Neuronal stem cell (in vitro differentiated cells): ENCODE data around the gene AMPD3.

Experiments used
- DNase-seq: peaks from one replicate; pipeline ENCODE4 v3.0.0-alpha.2; 2013; ENCODE audit warnings: low spot score
- H2AFZ ChIP-seq: one replicate; pipeline ENCODE4 v1.6.1; 2013; ENCODE audit warnings: mild to moderate bottlenecking, low read length, inconsistent platforms
- H2AK5ac ChIP-seq: 2 replicates; pipeline ENCODE4 v1.6.1; 2013; ENCODE audit warnings: low read depth, mild to moderate bottlenecking, inconsistent platforms, low read length, moderate library complexity, mixed read lengths
- H2BK120ac ChIP-seq: 2 replicates; pipeline ENCODE4 v1.6.1; 2013; ENCODE audit warnings: low read depth, mild to moderate bottlenecking, inconsistent platforms, low read length, moderate library complexity, mixed read lengths
- H2BK12ac ChIP-seq: one replicate; pipeline ENCODE4 v1.6.1; 2013; ENCODE audit warnings: low read length, inconsistent platforms
- H2BK15ac ChIP-seq: 2 replicates; pipeline ENCODE4 v1.6.1; 2013; ENCODE audit warnings: mild to moderate bottlenecking, low read length, inconsistent platforms, mixed read lengths
- H2BK5ac ChIP-seq: one replicate; pipeline ENCODE4 v1.6.1; 2013; ENCODE audit warnings: inconsistent platforms, mild to moderate bottlenecking, low read length, moderate library complexity
- H3K14ac ChIP-seq: one replicate; pipeline ENCODE4 v1.6.1; 2013; ENCODE audit warnings: low read length, inconsistent platforms
- H3K18ac ChIP-seq: 2 replicates; pipeline ENCODE4 v1.6.1; 2013; ENCODE audit warnings: low read length, inconsistent platforms
- H3K23ac ChIP-seq: 2 replicates; pipeline ENCODE4 v1.6.1; 2013; ENCODE audit warnings: low read depth, mild to moderate bottlenecking, mixed read lengths, low read length, inconsistent platforms; ENCODE audit not compliant: poor library complexity
- H3K27ac ChIP-seq: replicated peaks from 3 replicates; pipeline ENCODE4 v1.5.1; 2013; ENCODE audit warnings: low read length, inconsistent platforms
- H3K27me3 ChIP-seq, 3 experiments: 2 replicates each; pipeline ENCODE4 v1.6.1; 2013; ENCODE audit warnings: low read length in 3 of 3, mild to moderate bottlenecking in 2 of 3, inconsistent platforms in 1 of 3, low read depth in 1 of 3, mixed read lengths in 1 of 3, moderate library complexity in 1 of 3; ENCODE audit not compliant: control insufficient read depth in 3 of 3, insufficient read depth in 3 of 3
- H3K36me3 ChIP-seq, 2 donors: replicated peaks in 1 of 2; 2 replicates each; pipeline ENCODE4 v1.6.1; 2013; ENCODE audit warnings: low read length in 2 of 2; ENCODE audit not compliant: control insufficient read depth in 2 of 2, insufficient read depth in 2 of 2
- H3K4ac ChIP-seq: 2 replicates; pipeline ENCODE4 v1.6.1; 2013; ENCODE audit warnings: inconsistent platforms, mild to moderate bottlenecking, low read length, moderate library complexity
- H3K4me1 ChIP-seq, 2 donors: 1 replicate in 1 of 2; 2 replicates in 1 of 2; pipeline ENCODE4 v1.6.1; 2013; ENCODE audit warnings: low read length in 2 of 2, low read depth in 1 of 2; ENCODE audit not compliant: control insufficient read depth in 2 of 2, insufficient read depth in 1 of 2
- H3K4me2 ChIP-seq: one replicate; pipeline ENCODE4 v1.6.1; 2013; ENCODE audit warnings: mild to moderate bottlenecking, low read length, inconsistent platforms; ENCODE audit not compliant: insufficient read depth, poor library complexity, severe bottlenecking
- H3K4me3 ChIP-seq, 2 donors: 2 replicates each; pipeline ENCODE4 v1.5.1; 2013; ENCODE audit warnings: low read length in 2 of 2, mild to moderate bottlenecking in 2 of 2, inconsistent platforms in 1 of 2, moderate library complexity in 1 of 2
- H3K79me1 ChIP-seq: one replicate; pipeline ENCODE4 v1.6.1; 2013; ENCODE audit warnings: low read depth, mild to moderate bottlenecking, inconsistent platforms, low read length, moderate library complexity
- H3K9ac ChIP-seq: one replicate; pipeline ENCODE4 v1.6.1; 2013; ENCODE audit warnings: mild to moderate bottlenecking, low read depth, low read length, inconsistent platforms; ENCODE audit not compliant: poor library complexity
- H3K9me3 ChIP-seq, 2 donors: replicated peaks in 1 of 2; 2 replicates each; pipeline versions ENCODE3 to v1.6.1; 2013; ENCODE audit warnings: low read length in 2 of 2, mild to moderate bottlenecking in 2 of 2, inconsistent platforms in 1 of 2, low read depth in 1 of 2, mixed read lengths in 1 of 2, moderate library complexity in 1 of 2; ENCODE audit not compliant: control insufficient read depth in 2 of 2, insufficient read depth in 1 of 2
- H4K8ac ChIP-seq: one replicate; pipeline ENCODE4 v1.6.1; 2013; ENCODE audit warnings: low read depth, mild to moderate bottlenecking, inconsistent platforms, low read length, moderate library complexity
- H4K91ac ChIP-seq: one replicate; pipeline ENCODE4 v1.6.1; 2013; ENCODE audit warnings: low read length, low read depth, mild to moderate bottlenecking, inconsistent platforms; ENCODE audit not compliant: poor library complexity
- WGBS, 2 donors: extraction: QIAGEN DNeasy Blood & Tissue Kit; methylation state at CpG; one replicate each; pipeline ENCODE4 v1.1.7; 2013; ENCODE audit warnings: missing lambda C conversion rate in 2 of 2, mixed read lengths in 1 of 2; ENCODE audit not compliant: insufficient read length in 2 of 2, insufficient replicate concordance in 1 of 2; ENCODE audit errors: extremely low coverage in 2 of 2; 5-methylcytosine and 5-hydroxymethylcytosine counted together

AMPD3 gene

GRCh38 chr11:10488121-10488933 is 33.3 kb downstream of the AMPD3 start:
- Histone ChIP-seq H3K23ac (no peak overlapping the region), H3K27me3 (no peaks in the 10 kb centered on the region), H3K14ac (peak overlapping the region; percentile 26), H3K79me1 (no peaks in the 10 kb centered on the region), H2BK15ac (peak overlapping the region; percentile 2), H3K4me1 (peaks cover 8 to 13% of the 10 kb centered on the region in 2 donors), H3K36me3 (no peaks in the 10 kb centered on the region), H2BK12ac (no peak overlapping the region), H2AK5ac (no peak overlapping the region), H3K4me2 (no peak overlapping the region), H3K18ac (no peak overlapping the region), H4K91ac (no peak overlapping the region), H2BK120ac (no peak overlapping the region), H3K9ac (no peak overlapping the region), H3K4me3 (no peak overlapping the region), H2BK5ac (no peak overlapping the region), H3K27ac (no peak overlapping the region), H3K4ac (no peak overlapping the region), H3K9me3 (no peaks in the 10 kb centered on the region), H4K8ac (no peak overlapping the region), H2AFZ (peak overlapping the region; percentile 36)
- no peak for DNase-seq
- no CpG with 5 or more reads among the region's 13 CpGs for WGBS, 2 donors

DNA sequence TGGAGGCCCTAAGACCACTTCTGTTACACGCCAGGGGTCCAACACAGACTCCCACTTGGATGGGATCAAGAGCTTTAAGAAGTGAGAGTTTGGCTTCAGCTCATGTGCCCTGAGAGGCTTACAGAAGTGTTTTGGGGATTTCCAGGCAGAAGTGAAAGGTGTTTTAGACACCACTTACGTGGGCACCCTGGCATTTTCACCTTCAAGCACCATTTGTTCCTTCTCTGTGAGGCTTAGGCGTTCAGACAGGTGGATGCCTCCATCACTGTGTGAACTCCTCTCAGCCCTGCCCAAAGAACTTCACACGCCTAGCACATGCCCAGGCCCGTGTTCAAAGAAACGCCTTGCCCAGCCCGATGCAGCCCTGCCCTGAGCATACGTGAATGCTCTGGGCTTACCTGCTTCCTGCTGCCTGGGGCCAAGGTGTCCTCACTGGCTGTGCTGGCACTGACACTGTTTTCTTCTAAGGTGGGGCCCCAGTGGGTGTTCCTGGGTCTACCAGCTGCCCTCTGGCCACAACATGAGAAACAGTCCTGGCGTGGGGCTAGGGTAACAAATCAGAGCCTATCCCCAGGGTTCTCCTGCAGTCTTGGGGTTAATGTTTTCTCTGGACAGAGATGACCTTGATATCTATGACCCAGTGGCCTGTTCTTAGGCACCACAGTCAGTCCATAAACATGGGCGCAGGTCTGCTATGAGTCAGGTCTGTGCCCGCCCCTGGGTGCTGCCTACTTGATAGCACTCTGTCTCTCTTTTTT is 34.0 kb downstream of the AMPD3 start:
- Histone ChIP-seq H3K18ac (peak overlapping the region; percentile 24), H2BK15ac (no peak overlapping the region)

GRCh38 chr11:10490032-10490397 is 35.0 kb downstream of the AMPD3 start:
- H3K18ac ChIP-seq = peak overlapping the region; percentile 60
- H3K9me3 ChIP-seq = peaks cover 0 to 4% of the 10 kb centered on the region in 2 donors
- WGBS, 2 donors = no CpG with 5 or more reads among the region's 5 CpGs
- no peak overlapping the region for H4K91ac ChIP-seq
- DNase-seq = no peak
- no peak overlapping the region for H4K8ac ChIP-seq
- no peak overlapping the region for H3K4ac ChIP-seq
- H2AK5ac ChIP-seq = no peak overlapping the region
- no peak overlapping the region for H2BK120ac ChIP-seq
- no peak overlapping the region for H3K4me2 ChIP-seq
- H3K9ac ChIP-seq = no peak overlapping the region
- H2BK12ac ChIP-seq = peak overlapping the region; percentile 60
- no peaks in the 10 kb centered on the region for H3K79me1 ChIP-seq
- H2AFZ ChIP-seq = no peak overlapping the region
- H3K27me3 ChIP-seq = no peaks in the 10 kb centered on the region
- H3K27ac ChIP-seq = no peak overlapping the region
- no peak overlapping the region for H2BK15ac ChIP-seq
- H3K23ac ChIP-seq = no peak overlapping the region
- H3K36me3 ChIP-seq = no peaks in the 10 kb centered on the region
- H2BK5ac ChIP-seq = no peak overlapping the region
- H3K4me1 ChIP-seq = peaks cover 8 to 13% of the 10 kb centered on the region in 2 donors
- H3K4me3 ChIP-seq = no peak overlapping the region
- H3K14ac ChIP-seq = no peak overlapping the region

More for the DNA sequence above, 34.0 kb downstream of the AMPD3 start:
- Histone ChIP-seq H2BK5ac (no peak overlapping the region), H3K36me3 (no peaks in the 10 kb centered on the region), H2BK12ac (no peak overlapping the region), H4K91ac (no peak overlapping the region), H2BK120ac (no peak overlapping the region), H3K4me3 (no peak overlapping the region), H3K27ac (no peak overlapping the region), H3K4me1 (peaks cover 8 to 13% of the 10 kb centered on the region in 2 donors), H2AK5ac (no peak overlapping the region), H3K27me3 (no peaks in the 10 kb centered on the region), H3K9me3 (peaks cover 0 to 3% of the 10 kb centered on the region in 2 donors), H4K8ac (no peak overlapping the region), H3K4ac (no peak overlapping the region), H3K79me1 (no peaks in the 10 kb centered on the region), H3K4me2 (no peak overlapping the region), H3K9ac (no peak overlapping the region), H3K14ac (no peak overlapping the region), H3K23ac (no peak overlapping the region), H2AFZ (no peak overlapping the region)
- WGBS, 2 donors = no CpG with 5 or more reads among the region's 11 CpGs
- DNase-seq = no peak
